ENCODE results near the gene KIAA0232. TPM values are rescaled to one million over a fixed set of nuclear protein-coding genes. Genes with fewer than 3 reads are reported as not detected.

Gene KIAA0232
- total RNA-seq, 1 experiment from 2014 or later: 28.5 TPM

- Histone ChIP-seq H3K56ac (ENCODE audit: insufficient read length, low read depth, low read length) (no peak overlapping the region), H2AK5ac (ENCODE audit: insufficient read length, low read length) (no peak overlapping the region), H3K9ac (ENCODE audit: extremely low read depth, insufficient read length, low read length) (no peak overlapping the region), H3K27ac (ENCODE audit: insufficient read length, low read depth, low read length) (no peak overlapping the region), H3K9me3 (ENCODE audit: control insufficient read depth, low read depth, low read length) (no peaks in the 10 kb centered on the region), H2BK12ac (ENCODE audit: insufficient read length, low read depth, low read length) (no peak overlapping the region), H4K91ac (ENCODE audit: insufficient read length, low read depth, low read length) (no peak overlapping the region), H2AFZ (ENCODE audit: low read length) (no peak overlapping the region), H3K23me2 (ENCODE audit: insufficient read length, low read depth, low read length, poor library complexity, severe bottlenecking) (peaks cover 20% of the 10 kb centered on the region), H2BK20ac (ENCODE audit: low read depth, low read length, poor library complexity, severe bottlenecking) (no peak overlapping the region), H3K4ac (ENCODE audit: low read depth, low read length) (no peak overlapping the region), H3K18ac (ENCODE audit: insufficient read length, low read depth, low read length) (no peak overlapping the region), H3K4me2 (ENCODE audit: insufficient read depth, insufficient read length, low read length) (peak overlapping the region; percentile 59), H2BK5ac (ENCODE audit: insufficient read length, low read length) (no peak overlapping the region), H3K79me2 (ENCODE audit: insufficient read depth, low read length) (peaks cover 2% of the 10 kb centered on the region; the same call in 1 of the 2 replicates), H3K27me3 (ENCODE audit: insufficient read depth, low read length) (no peaks in the 10 kb centered on the region), H3K79me1 (ENCODE audit: insufficient read depth, low read depth, low read length, poor library complexity, severe bottlenecking) (peaks cover 3% of the 10 kb centered on the region), H4K5ac (ENCODE audit: insufficient read length, low read depth, low read length) (no peak overlapping the region), H3K23ac (ENCODE audit: insufficient read length, low read depth, low read length) (no peak overlapping the region), H4K8ac (replicated peaks; ENCODE audit: insufficient read length, low read depth, low read length) (no peak overlapping the region), H2BK120ac (ENCODE audit: low read depth, low read length, poor library complexity, severe bottlenecking) (no peak overlapping the region), H3K4me1 (ENCODE audit: insufficient read depth, low read length) (peaks cover 2% of the 10 kb centered on the region; the same call in 1 of the 2 replicates), H3T11ph (ENCODE audit: low read length) (no peak overlapping the region), H3K14ac (ENCODE audit: insufficient read depth, low read length) (peak overlapping the region; percentile 73; the same call in 1 of the 2 replicates), H4K20me1 (ENCODE audit: control insufficient read depth, insufficient read depth, insufficient read length) (no peaks in the 10 kb centered on the region), H2BK15ac (ENCODE audit: low read depth, low read length) (no peak overlapping the region)
- TF ChIP-seq CTCF (conservative IDR thresholded peaks at IDR 0.05): no peak
- no peak for DNase-seq
- Mint-ChIP-seq H3K9me3 (no peaks in the 10 kb centered on the region; a peak in 1 of 5 replicates), H3K4me3 (peak overlapping the region; percentile 89 to 97), H3K27ac (no peak overlapping the region), H3K4me1 (peaks cover 31 to 32% of the 10 kb centered on the region in 2 experiments), H3K36me3 (ENCODE audit: insufficient read depth in 1 of 3, low read depth in 3 of 3) (no peaks in the 10 kb centered on the region), H3K27me3 (ENCODE audit: low read depth) (peaks cover 37% of the 10 kb centered on the region)
- no CpG with 5 or more reads among the region's 58 CpGs for WGBS (ENCODE audit: extremely low coverage, insufficient read length, low lambda C conversion rate)
Measured at GRCh38 chr4:6909970-6910339, 127.4 kb downstream of the KIAA0232 start.

Measured in H9 (cell line).